HG03354 (cell line): ENCODE data around the gene STK10.
"Not testable (repeated sequence)": the region's sequence is repeated elsewhere in the genome, so short reads cannot be mapped to it uniquely, and the experiment has no call there.

Experiments used
- ATAC-seq: cut with Tn5 transposase; IDR thresholded peaks from one replicate; pipeline ENCODE4 v1.9.1; 2021; ENCODE audit warnings: mild to moderate bottlenecking; ENCODE audit not compliant: unreplicated experiment, poor library complexity, severe bottlenecking

The STK10 gene

GRCh38 chr5:172169216-172169615, 18.8 kb downstream of the STK10 start:
- ATAC-seq: no peak

DNA sequence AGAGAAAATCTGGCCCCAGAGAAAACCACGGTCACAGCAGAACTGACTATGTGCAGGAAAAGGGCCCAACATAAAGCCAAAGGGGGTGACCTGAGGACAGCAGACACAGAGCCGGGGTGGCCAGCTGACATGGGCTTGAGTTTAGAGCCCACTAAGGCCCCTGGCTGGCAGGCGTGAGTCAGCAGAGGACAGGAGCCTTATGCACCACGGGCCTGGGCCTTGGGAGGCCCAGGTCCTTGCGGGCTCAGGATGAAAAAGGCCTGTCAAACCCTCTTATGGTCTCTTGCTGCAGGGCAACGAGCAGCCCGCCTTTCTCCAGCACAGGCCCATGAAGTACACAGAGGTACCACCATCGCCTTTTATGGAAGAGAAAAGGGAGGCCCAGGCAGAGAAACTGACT, 19.7 kb downstream of the STK10 start:
- ATAC-seq: no peak

- no peak for ATAC-seq
Measured at GRCh38 chr5:172167895-172168294, 20.1 kb downstream of the STK10 start.

DNA sequence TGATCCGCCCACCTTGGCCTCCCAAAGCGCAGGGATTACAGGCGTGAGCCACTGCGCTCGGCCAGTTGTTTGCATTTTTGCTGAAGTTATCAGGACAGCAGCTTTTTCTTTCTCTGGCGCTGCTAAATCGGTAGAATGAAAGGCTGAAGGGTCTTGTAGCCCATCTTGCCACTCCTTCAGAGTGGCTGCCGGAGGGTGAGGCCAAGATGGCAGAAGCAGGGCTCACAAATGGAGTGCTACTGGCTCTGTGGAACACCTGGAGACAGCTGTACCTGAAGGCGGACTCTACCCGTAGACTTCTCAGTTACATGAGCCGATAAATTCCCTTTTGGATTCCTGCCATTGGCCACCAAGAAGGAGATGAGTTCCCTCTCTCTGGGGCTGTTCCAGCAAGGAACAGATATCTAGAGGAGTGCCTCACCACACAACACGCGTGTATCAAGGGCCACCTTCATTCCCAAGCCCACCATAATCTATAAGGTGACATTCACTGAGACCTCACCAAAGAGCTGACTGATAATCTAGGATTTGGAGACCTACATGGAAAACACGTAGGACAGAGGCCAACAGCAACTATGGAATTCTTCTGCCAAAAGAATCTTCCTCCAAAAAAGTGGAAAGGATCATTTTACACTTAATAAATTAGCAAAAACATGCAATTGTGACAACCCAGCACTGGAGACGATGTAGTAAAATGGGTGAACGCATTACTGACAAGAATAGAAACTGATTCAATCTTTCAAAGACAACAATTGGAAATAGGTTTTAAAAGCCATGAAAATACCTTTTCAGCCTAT, 21.8 kb downstream of the STK10 start:
- no peak for ATAC-seq

DNA sequence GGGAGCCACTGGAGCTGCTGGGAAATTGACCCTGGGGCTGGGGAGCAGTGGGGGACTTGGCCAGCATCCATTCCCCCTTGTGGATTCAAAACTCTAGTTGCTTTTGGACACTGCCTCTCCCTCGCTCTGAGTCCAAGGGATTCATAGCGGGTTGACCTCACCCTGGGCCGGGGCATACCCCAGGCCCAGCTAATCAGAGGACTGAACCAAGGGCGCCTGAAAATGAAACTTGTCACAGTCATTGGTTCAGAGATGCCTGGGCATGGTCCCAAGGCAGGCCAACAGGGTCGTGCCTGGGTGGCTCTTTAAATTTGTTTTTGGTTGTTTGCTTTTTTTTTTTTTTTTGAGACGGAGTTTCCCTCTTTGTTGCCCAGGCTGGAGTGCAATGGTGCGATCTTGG, 22.6 kb downstream of the STK10 start:
- peak; percentile 70 for ATAC-seq

DNA sequence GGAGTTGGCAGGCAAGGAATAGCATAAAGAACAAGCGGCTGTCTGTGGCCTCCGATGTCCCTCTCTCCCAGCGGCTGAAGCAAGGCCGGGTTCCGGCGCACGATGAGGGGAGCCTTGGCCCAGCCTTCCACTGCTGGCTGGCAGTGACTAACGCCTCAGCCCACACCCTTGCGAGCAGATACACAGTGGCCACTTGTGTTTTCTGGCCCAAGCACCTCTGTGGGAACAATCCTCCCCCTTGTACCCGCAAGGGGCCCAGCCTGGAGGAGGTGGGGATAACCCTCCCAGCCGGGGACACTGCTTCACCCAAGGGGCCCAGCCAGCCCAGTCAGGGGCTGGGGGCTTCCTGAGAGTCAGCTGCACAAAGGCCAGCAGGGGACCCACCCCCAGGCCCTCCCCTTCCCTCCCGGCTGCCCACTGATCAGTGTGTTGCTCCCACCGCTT, 23.2 kb downstream of the STK10 start:
- ATAC-seq: no peak

- no peak for ATAC-seq
Measured at GRCh38 chr5:172163346-172163745, 24.7 kb downstream of the STK10 start.

- ATAC-seq: no peak
Measured at GRCh38 chr5:172162987-172163343, 25.1 kb downstream of the STK10 start.

- no peak for ATAC-seq
Measured at GRCh38 chr5:172162323-172162986, 25.6 kb downstream of the STK10 start.

GRCh38 chr5:172160506-172160905, 27.5 kb downstream of the STK10 start:
- no peak for ATAC-seq

- no peak for ATAC-seq
Measured at GRCh38 chr5:172159016-172159415, 29.0 kb downstream of the STK10 start.

- no peak for ATAC-seq
Measured at GRCh38 chr5:172156541-172156994, 31.5 kb downstream of the STK10 start.

DNA sequence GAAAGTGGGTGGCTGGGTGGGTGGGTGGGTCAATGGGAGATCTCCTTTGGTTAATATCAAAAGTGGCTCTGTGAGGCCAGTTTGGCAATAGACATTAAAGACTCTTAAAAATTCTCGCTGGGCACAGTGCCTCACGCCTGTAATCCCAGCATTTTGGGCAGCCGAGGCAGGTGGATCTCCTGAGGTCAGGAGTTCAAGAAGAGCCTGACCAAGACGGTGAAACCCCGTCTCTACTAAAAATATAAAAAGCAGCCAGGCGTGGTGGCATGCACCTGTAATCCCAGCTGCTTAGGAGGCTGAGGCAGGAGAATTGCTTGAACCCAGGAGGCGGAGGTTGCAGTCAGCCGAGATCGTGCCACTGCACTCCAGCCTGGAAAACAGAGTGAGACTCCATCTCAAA, 32.9 kb downstream of the STK10 start:
- not testable (repeated sequence) for ATAC-seq

DNA sequence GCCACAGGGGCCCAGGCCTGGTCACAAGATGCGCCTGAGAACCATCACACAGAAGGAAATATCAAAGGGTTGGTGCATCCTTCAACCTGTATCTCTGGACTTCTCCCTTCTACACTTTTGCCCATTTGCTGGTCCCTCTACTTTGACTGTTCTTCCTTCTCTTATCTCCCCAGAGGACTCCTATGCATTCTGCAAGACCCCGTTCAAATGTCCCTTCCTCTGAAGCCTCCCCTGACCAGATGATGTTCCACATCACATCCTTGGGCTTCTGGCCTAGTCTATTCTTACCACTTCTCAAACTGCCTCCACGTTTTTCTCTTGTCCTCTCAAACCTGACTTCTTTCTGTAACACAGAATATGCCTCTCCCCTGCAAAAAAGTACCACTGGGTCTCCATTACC, 34.3 kb downstream of the STK10 start:
- no peak for ATAC-seq

- no peak for ATAC-seq
Measured at GRCh38 chr5:172151661-172152210, 36.3 kb downstream of the STK10 start.

DNA sequence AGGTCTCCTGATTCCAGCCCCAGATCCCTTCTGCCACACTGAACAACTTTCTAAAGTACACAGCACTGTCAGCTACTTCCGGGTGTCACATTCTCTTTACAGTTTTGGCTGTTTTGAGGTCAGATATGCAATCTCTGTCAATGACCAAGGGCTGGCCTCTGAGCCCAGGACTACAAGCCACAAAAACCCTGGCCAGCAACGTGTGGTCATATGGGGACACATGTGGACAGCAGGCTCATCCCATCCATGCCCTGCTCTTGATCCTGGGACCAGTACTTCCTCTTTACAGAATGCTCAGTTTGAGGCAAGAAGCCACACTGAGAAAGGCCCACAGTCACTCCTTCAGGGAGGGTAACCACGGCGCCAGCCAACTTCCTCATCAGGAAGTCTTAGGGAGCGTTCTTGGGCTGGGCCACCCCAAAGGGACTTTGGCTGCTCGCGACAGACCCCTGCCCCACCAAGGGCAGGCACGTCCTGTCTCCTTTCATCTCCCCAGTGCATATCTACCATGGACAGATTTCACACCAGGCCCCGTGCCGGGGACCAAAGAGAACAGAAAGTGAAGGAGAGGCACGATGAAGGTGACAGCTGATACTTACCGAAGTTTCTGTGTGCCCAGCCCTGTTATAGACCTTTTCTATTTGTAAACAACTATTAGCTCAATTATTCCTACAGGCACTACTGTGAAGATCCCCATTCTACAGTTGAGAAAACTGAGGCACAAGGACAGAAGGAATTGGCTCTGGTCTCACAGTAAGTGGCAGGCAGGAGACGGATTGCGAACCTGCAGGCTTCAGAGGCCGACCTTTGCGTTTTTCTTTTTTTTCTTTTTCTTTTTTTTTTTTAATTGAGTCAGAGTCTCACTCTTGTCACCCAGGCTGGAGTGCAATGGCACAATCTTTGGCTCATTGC, 37.3 kb downstream of the STK10 start:
- peak; percentile 67 for ATAC-seq

DNA sequence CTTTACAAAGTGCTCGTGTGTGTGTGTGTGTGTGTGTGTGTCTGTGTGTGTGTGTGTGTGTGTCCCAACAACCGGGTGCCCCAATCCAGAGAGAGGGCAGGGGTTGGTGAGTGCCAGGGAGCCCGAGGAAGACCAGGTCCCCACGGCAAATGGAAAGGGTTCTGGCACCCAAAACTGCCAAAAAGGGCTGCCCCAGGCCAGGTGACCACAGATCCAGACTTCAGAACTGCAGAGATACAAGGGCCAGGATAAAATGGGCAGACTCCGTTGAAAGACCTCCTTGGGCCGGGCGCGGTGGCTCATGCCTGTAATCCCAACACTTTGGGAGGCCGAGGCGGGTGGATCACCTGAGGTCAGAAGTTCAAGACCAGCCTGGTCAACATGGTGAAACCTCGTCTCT, 38.5 kb downstream of the STK10 start:
- ATAC-seq: not testable (repeated sequence)

DNA sequence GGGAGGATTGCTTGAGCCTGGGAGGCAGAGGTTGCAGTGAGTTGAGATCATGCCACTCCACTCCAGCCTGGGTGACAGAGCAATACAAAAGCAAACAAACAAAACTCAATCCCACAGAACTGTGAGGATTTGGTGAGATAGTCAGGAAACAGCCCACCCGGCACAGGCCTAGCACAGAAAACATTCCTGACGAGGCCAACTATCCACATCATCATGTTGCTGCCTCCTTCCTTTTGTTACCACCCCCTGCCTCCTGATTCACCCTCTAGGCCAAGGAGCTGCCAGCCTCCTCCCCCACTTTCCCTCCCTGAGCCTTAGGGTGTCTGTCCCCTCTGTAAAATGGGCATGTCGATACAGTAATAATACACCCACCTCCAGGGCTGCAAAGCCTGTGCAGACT, 39.0 kb downstream of the STK10 start:
- no peak for ATAC-seq

GRCh38 chr5:172148381-172148780, 39.6 kb downstream of the STK10 start:
- no peak for ATAC-seq

DNA sequence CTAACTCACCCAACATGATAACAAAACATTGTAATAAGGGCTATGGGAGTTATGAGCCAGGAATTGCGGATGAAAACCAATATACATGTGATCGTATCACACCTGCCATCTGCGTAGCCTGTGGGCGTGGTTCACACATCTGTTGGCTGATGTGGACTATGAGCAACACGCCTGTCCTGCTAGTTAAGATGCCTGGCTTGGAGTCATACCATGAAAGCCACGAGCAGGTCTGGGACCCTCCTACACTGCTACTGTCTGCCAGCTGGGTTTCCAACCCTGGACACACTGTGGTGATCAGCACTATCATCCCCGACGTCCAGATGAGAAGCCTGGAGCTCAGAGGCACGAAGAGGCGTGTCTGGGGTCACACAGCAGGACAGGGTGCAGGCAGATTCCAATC, 40.2 kb downstream of the STK10 start:
- ATAC-seq: no peak
